Peyer's patch (tissue), 4 donors: Measurements from ENCODE around the gene PKP3.

Source experiments
- CTCF ChIP-seq, 6 experiments: fragments of 450-650 bp in 4 of 6; fragments of 200-600 bp in 2 of 6; sonication (generic) in 1 of 6; IDR thresholded peaks; one replicate each; pipeline ENCODE4 v1.5.1; 2017 to 2019; ENCODE audit warnings: antibody characterized with exemption in 6 of 6, mild to moderate bottlenecking in 3 of 6, moderate library complexity in 1 of 6
- POLR2A ChIP-seq, 2 donors: fragments of 450-650 bp; IDR thresholded peaks; one replicate each; pipeline ENCODE4 v1.5.1; 2017; ENCODE audit warnings: antibody characterized with exemption in 2 of 2, mild to moderate bottlenecking in 2 of 2, moderate library complexity in 2 of 2

GRCh38 chr11:369336-370018, 24.5 kb upstream of the PKP3 start, which contains the start of gene B4GALNT4:
- TF ChIP-seq POLR2A (IDR thresholded peaks at IDR 0.05) (no peak), CTCF (IDR thresholded peaks at IDR 0.05) (no peak)
